ENCODE data around the gene PSMD6. TPM values are rescaled to one million over a fixed set of nuclear protein-coding genes. Genes with fewer than 3 reads are reported as not detected.

Gene PSMD6
- total and polyA plus RNA-seq, 11 donors, result 60.1 to 128 (median 82.5) TPM

- peak in 3 of 4 donors; percentile 44 to 54 (median 51) for ATAC-seq
- DNase-seq, result no peak
- Histone ChIP-seq H3K4me1 (peaks cover 3 to 57% (median 23%) of the 10 kb centered on the region in 12 donors), H3K27me3 (no peaks in the 10 kb centered on the region), H3K27ac (no peak overlapping the region), H3K9me3 (no peaks in the 10 kb centered on the region), H3K36me3 (no peaks in the 10 kb centered on the region), H3K4me3 (no peak overlapping the region)
- intact Hi-C loops (cut with DNase I), result loop anchor here in 3 of 10 donors (2.0 to 10.0 kb wide), 3 partner anchors 33 to 47 kb away; partner anchors contain the start of gene SCAANT1 (in 1 of the 3)
- 18 to 33% (median 31%) methylated on average over 2 of the region's 2 CpGs for WGBS, 4 donors
- TF ChIP-seq POLR2A (IDR thresholded peaks at IDR 0.05), result no peak
- TF ChIP-seq CTCF (IDR thresholded peaks at IDR 0.05), result peak; percentile 44 to 70 (median 53)
These were observed 61.4 kb downstream of the PSMD6 start for GRCh38 chr3:63961891-63962290.

Other genes starting within 250 kb of the PSMD6 start
- not detected for gene C3orf49, start 204.2 kb downstream of the PSMD6 start, total RNA-seq
- gene C3orf49, start 204.2 kb downstream of the PSMD6 start, polyA plus RNA-seq, result not detected
- gene THOC7, start 159.7 kb downstream of the PSMD6 start, total RNA-seq, result 10 to 100 TPM; 63.6 to 97.0 (median 77.4) TPM
- gene THOC7, start 159.7 kb downstream of the PSMD6 start, polyA plus RNA-seq, result 100 to 1,000 TPM in 1 of 2 donors, 10 to 100 TPM in 1; 76.4 to 171 TPM
- gene ATXN7, start 159.6 kb downstream of the PSMD6 start, total RNA-seq, result 10 to 100 TPM in 7 of 9 donors, 1 to 10 TPM in 2; 9.6 to 31.4 (median 21.2) TPM
- gene ATXN7, start 159.6 kb downstream of the PSMD6 start, polyA plus RNA-seq, result 1 to 10 TPM; 4.5 to 5.0 TPM
- gene SCAANT1, start 111.1 kb downstream of the PSMD6 start, total RNA-seq, result not detected
- gene SCAANT1, start 111.1 kb downstream of the PSMD6 start, polyA plus RNA-seq, result not detected
- 10 to 100 TPM in 3 of 9 donors, 1 to 10 TPM in 6; 4.3 to 15.2 (median 7.8) TPM for gene PRICKLE2, start 202.0 kb upstream of the PSMD6 start, total RNA-seq
- gene PRICKLE2, start 202.0 kb upstream of the PSMD6 start, polyA plus RNA-seq, result 1 to 10 TPM; 1.5 to 3.9 TPM